Kidney (tissue), 14 donors: ENCODE data around the gene CNNM2. TPM values are rescaled to one million over a fixed set of nuclear protein-coding genes. Genes with fewer than 3 reads are reported as not detected.
"Not testable (repeated sequence)": the region's sequence is repeated elsewhere in the genome, so short reads cannot be mapped to it uniquely, and the experiment has no call there.

Experiments used
- DNase-seq, 5 donors: peaks; one replicate each; pipeline ENCODE4 v3.0.0-alpha.2; 2013 to 2020
- FAIRE-seq: peaks from 2 replicates; lab custom pipeline; 2012; peaks lifted over from hg19 to GRCh38; lab: Jason Lieb, UNC
- H3K27ac ChIP-seq, 2 donors: one replicate each; pipeline ENCODE4 v1.7.0; 2013; ENCODE audit warnings: low read depth in 2 of 2, low read length in 2 of 2, inconsistent platforms in 1 of 2
- H3K27me3 ChIP-seq: one replicate; pipeline ENCODE4 v1.7.1; 2013; ENCODE audit warnings: low read length, inconsistent platforms; ENCODE audit not compliant: control insufficient read depth, insufficient read depth
- H3K36me3 ChIP-seq, 3 donors: one replicate each; pipeline versions ENCODE4 v1.7.0 to v1.7.1; 2013; ENCODE audit warnings: low read length in 3 of 3, control low read depth in 1 of 3, inconsistent platforms in 1 of 3; ENCODE audit not compliant: insufficient read depth in 3 of 3, control insufficient read depth in 2 of 3
- H3K4me1 ChIP-seq, 3 donors: one replicate each; pipeline versions ENCODE4 v1.7.0 to v1.7.1; 2013; ENCODE audit warnings: low read length in 3 of 3, inconsistent platforms in 1 of 3, low read depth in 1 of 3; ENCODE audit not compliant: control insufficient read depth in 2 of 3, insufficient read depth in 2 of 3
- H3K4me3 ChIP-seq, 3 donors: one replicate each; pipeline versions ENCODE4 v1.7.0 to v1.8.1; 2013; ENCODE audit warnings: low read length in 3 of 3, control low read depth in 1 of 3, inconsistent platforms in 1 of 3
- H3K9ac ChIP-seq, 3 donors: one replicate each; pipeline versions ENCODE4 v1.7.0 to v1.7.1; 2013; ENCODE audit warnings: low read length in 3 of 3, control low read depth in 1 of 3, inconsistent platforms in 1 of 3
- H3K9me3 ChIP-seq, 3 donors: one replicate each; pipeline versions ENCODE4 v1.7.0 to v1.7.1; 2013; ENCODE audit warnings: low read length in 3 of 3, control low read depth in 1 of 3, inconsistent platforms in 1 of 3; ENCODE audit not compliant: control insufficient read depth in 2 of 3, insufficient read depth in 1 of 3
- intact Hi-C: fragments of 100-400 bp; cut with DNase I; formaldehyde crosslinking; loops from one replicate; pipeline ENCODE4 v1.11.1; 2022
- polyA plus RNA-seq: library from polyadenylated mRNA; stranded (reverse); fragments of 350-450 nt; fragmentation: Illumina TruSeq; extraction: RNeasy Lipid Tissue Mini Kit (QIAGEN cat#74804); gene quantifications from one replicate; pipeline ENCODE4 v1.2.3, GENCODE V29; 2014; ENCODE audit warnings: low read depth, low replicate concordance; ENCODE audit not compliant: insufficient read depth
- total RNA-seq: library from RNA; stranded (reverse); fragmentation: NEBNext Ultra II Directional; extraction: Animal tissue kit (Norgen Biotek cat#: 25700); gene quantifications from one replicate; pipeline ENCODE4 v1.2.1, GENCODE V29; 2021
- TF ChIP-seq, protein P1 (sequence below): IDR thresholded peaks from 3 replicates; pipeline ENCODE4 v1.5.1; 2012; ENCODE audit warnings: mild to moderate bottlenecking, moderate library complexity, borderline replicate concordance; ENCODE audit not compliant: insufficient read depth; ENCODE audit errors: extremely low read depth
- donor health status: control.
- donor health status: control.
- donor health status: control.
- donor health status: control.
- donor health status: control.
- donor health status: DM: yes; HTN: yes; CAD: no.
- donor health status: Normal renal cell carcinoma (clear cell type).

The CNNM2 gene
- total and polyA plus RNA-seq, 2 donors from 2014 or later = 10.9 to 11.8 TPM

DNA sequence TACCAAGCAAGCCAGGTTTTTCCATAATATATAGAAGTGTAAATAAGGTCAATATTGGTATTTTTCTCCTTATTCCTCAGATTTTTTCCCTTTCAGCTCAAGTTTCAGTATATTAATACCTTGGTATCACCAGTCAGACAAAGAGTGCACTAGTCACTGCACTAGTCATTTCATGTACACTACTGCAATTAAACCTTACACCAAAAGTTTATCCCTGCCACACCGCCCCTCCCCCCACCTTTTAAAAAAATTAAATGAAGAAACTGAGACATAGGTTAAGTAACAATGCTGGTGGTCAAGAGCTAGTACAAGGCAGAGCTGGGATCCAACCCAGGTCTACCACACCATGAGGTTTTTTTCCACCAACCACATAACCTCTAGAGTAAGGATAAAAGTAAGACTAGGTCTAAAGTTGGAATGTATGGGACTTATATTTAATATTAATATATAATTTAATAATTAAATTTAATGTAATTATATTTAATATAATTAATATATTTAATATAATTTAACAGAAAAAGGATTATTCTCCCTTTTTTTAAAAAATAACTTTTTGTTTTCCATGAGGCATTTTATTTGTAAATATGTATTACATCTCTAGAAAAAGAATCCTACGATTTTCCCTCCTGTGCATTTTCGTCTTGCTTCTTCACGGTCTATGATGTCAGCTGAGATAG, 206.5 kb downstream of the CNNM2 start:
- H3K27ac ChIP-seq = peak overlapping the region in 1 of 2 donors; percentile 4
- DNase-seq (no peak), FAIRE-seq (peak; percentile 78)
- TF ChIP-seq, protein P1, sequence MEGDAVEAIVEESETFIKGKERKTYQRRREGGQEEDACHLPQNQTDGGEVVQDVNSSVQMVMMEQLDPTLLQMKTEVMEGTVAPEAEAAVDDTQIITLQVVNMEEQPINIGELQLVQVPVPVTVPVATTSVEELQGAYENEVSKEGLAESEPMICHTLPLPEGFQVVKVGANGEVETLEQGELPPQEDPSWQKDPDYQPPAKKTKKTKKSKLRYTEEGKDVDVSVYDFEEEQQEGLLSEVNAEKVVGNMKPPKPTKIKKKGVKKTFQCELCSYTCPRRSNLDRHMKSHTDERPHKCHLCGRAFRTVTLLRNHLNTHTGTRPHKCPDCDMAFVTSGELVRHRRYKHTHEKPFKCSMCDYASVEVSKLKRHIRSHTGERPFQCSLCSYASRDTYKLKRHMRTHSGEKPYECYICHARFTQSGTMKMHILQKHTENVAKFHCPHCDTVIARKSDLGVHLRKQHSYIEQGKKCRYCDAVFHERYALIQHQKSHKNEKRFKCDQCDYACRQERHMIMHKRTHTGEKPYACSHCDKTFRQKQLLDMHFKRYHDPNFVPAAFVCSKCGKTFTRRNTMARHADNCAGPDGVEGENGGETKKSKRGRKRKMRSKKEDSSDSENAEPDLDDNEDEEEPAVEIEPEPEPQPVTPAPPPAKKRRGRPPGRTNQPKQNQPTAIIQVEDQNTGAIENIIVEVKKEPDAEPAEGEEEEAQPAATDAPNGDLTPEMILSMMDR = no peak
- H3K27me3 ChIP-seq = no peaks in the 10 kb centered on the region
- no peaks in the 10 kb centered on the region for H3K9me3 ChIP-seq
- intact Hi-C loops = no loop called here
- peaks cover 0 to 9% (median 3%) of the 10 kb centered on the region in 3 donors for H3K4me1 ChIP-seq
- H3K9ac ChIP-seq = no peak overlapping the region
- no peaks in the 10 kb centered on the region for H3K36me3 ChIP-seq
- no peak overlapping the region for H3K4me3 ChIP-seq

DNA sequence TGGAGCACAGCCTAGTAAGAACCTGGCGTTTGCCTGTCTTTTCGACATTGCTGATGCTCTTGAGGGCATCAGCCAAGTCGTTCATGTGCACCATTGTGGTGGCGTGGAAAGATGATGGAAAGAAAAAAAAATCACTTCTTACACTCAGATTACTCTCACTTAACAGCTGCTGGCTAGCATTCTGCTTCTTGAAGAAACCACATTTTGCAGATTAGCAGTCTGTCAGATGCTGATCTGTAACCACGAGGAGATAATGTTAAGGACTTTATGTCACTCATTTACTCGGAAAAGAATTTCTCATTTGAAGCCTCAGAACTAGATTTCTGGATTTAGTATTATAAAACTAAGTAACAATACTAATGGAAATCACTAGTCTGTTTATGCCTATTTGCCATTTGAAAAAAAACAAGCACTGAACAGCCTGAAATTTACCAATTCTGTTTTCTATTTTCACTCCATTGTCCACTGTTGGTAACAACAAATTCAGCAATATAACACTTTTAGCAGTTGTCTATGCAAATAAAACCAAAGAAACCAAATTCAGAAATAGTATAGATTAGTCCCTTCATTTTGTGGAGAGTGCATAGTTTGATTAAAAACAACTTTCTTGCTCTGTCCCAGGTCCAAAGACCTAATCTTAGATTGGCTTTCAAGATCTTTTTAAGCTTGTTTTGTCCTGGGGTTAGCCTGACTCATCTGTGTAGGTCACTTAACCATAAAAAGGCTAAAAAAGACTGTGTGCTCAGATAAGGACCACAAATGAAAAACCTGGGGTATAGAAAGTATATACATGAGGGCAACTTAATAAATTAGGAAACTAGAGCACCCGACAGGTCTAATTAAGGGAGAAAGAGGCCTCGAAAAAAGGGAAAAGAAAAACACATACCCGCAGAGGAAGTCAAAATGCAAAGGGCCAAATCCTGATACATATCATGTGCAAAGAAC, 207.5 kb downstream of the CNNM2 start:
- no peak overlapping the region for H3K4me3 ChIP-seq
- no peaks in the 10 kb centered on the region for H3K27me3 ChIP-seq
- H3K27ac ChIP-seq = peak overlapping the region in 1 of 2 donors; percentile 27
- FAIRE-seq (no peak), DNase-seq (no peak)
- TF ChIP-seq, protein P1 = no peak
- H3K4me1 ChIP-seq = peaks cover 0 to 9% (median 3%) of the 10 kb centered on the region in 3 donors
- no peaks in the 10 kb centered on the region for H3K9me3 ChIP-seq
- intact Hi-C loops = no loop called here
- no peak overlapping the region for H3K9ac ChIP-seq
- no peaks in the 10 kb centered on the region for H3K36me3 ChIP-seq

DNA sequence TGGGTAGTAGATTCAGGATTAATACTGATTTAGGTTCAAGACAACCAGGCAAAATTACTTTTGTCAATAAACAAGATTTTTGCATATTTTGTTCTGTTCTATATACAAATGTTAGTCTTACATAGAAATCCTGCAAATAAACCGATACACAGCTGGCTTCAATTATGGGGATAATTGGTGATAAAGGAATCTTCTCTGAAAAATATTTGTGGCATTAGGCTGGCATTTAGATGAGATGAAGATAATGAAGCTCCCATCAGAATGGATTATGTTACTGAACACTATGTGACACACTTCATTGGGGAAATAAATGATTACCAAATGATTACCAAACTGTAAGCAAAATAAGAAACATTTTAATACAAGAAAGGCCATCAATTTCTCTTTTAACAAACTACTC, 209.1 kb downstream of the CNNM2 start:
- H3K27ac ChIP-seq = no peak overlapping the region
- DNase-seq = no peak
- H3K4me1 ChIP-seq = peaks cover 0 to 9% (median 3%) of the 10 kb centered on the region in 3 donors
- no peak for FAIRE-seq
- no peak overlapping the region for H3K9ac ChIP-seq
- TF ChIP-seq, protein P1 = no peak
- no peaks in the 10 kb centered on the region for H3K27me3 ChIP-seq
- H3K9me3 ChIP-seq = no peaks in the 10 kb centered on the region
- H3K4me3 ChIP-seq = no peak overlapping the region
- H3K36me3 ChIP-seq = no peaks in the 10 kb centered on the region
- intact Hi-C loops = no loop called here

DNA sequence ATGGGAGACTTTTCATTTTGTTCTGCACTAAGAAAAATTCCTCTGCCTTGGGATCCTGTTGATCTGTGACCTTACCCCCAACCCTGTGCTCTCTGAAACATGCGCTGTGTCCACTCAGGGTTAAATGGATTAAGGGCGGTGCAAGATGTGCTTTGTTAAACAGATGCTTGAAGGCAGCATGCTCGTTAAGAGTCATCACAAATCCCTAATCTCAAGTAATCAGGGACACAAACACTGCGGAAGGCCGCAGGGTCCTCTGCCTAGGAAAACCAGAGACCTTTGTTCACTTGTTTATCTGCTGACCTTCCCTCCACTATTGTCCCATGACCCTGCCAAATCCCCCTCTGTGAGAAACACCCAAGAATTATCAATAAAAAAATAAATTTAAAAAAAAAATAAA, 212.1 kb downstream of the CNNM2 start:
- H3K27ac ChIP-seq, H3K36me3 ChIP-seq, FAIRE-seq, H3K27me3 ChIP-seq, DNase-seq, H3K9me3 ChIP-seq, intact Hi-C loops, H3K4me3 ChIP-seq, H3K9ac ChIP-seq, H3K4me1 ChIP-seq: not testable (repeated sequence)
